Anterior cingulate cortex (tissue), 58 donors: ENCODE measurements around the gene ABCC4.
A peak's percentile ranks its signal among the peaks of the same experiment; 100 is the strongest.

Experiments used
- DNase-seq, 58 donors: peaks; one replicate each; lab custom pipeline; 2025; lab: John Stamatoyannopoulos, UW

The ABCC4 gene

GRCh38 chr13:95260031-95260525 lies 41.2 kb downstream of the ABCC4 start:
- DNase-seq: no peak

GRCh38 chr13:95258619-95259194 lies 42.5 kb downstream of the ABCC4 start:
- DNase-seq: no peak

DNA sequence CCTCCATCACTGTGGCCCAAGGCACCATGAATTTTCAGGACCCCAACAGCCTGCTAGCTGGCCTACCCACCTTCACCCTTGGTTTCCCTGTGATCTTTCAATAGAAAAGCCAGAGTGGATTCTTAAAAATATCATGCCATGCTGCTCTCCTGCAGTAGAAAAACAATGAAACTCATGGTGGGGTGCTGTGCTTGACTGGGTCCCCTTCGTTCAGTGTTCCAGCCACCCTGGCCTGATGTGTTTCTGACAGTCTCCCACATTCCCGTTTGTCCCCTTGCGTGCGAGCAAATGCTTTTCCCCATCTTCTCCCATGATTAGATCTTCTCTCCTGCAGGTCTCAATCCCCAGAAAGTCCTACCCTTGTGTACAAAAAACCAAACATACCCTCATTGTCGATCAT lies 43.2 kb downstream of the ABCC4 start:
- DNase-seq: no peak

- DNase-seq: no peak
These were observed 45.2 kb downstream of the ABCC4 start for GRCh38 chr13:95256091-95256490.

DNA sequence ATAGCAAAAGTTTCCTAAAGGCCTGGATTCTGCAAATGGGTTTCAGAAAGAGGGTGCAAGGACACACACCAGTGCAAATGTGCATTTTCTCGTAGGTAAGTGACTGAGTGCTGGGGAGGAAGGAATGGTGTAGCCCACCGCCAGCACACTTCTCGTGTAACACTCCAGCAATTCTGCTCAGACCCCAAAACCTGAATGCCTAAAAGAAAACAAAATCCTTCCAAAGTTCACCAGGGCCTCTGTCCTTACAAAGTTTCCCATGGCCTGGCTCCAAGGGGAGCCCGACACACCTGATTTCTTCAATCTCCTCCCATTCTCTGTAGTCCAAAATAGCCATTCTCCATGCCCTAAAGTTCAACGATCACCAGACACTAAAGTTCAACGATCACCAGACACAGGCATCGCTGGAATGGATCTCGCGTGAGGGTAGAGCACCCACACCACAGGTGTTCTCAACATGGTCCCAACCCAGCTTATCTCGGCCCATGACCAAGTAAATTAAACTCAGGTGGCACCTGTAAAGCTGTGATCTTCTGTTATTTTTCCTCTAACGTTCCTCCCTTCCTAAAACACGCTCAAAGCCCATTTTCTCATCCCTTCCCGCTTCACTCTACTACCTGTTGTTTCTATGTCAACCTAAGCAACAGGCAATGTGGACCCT lies 46.0 kb downstream of the ABCC4 start:
- DNase-seq: no peak

DNA sequence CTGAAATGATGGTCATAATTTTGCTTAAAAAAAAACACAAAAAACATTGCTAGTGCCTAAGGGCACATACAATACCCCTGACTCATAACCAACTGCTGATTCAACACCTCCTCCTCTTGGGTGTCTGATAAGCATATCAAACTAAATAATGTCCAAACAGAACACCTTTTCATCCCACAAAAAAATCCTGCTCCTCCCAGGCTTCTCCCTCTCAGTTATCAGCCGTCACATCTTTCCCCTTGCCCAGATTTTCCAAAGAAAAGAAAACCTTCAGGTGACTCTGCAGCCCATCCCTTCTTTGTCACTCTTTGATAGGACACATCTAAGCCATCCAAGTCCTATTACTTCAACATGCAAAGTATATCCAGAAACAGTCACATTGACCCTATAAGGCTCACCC lies 46.9 kb downstream of the ABCC4 start:
- no peak for DNase-seq

DNA sequence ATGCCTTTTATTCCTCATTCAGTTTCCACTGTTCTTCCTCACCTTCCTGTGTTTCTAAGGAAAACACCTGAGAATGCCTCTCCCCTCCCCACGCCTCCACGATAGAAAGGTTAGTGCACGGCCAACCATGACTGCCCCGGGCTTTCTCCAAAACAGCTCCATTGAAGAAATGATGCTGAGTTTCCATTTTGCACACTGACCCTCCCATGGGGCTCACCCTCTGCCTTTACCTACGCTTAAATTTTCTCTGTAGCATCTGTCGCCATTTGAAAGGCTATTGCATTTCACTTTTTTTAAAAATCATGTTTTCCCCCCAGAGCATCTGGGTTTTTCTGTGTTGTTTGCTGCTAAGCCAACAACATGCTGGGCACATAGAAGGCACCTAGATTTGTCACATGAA lies 48.2 kb downstream of the ABCC4 start:
- DNase-seq: no peak

- no peak for DNase-seq
These were observed 49.6 kb downstream of the ABCC4 start for GRCh38 chr13:95251641-95252040.

GRCh38 chr13:95250961-95251360 lies 50.3 kb downstream of the ABCC4 start:
- no peak for DNase-seq

DNA sequence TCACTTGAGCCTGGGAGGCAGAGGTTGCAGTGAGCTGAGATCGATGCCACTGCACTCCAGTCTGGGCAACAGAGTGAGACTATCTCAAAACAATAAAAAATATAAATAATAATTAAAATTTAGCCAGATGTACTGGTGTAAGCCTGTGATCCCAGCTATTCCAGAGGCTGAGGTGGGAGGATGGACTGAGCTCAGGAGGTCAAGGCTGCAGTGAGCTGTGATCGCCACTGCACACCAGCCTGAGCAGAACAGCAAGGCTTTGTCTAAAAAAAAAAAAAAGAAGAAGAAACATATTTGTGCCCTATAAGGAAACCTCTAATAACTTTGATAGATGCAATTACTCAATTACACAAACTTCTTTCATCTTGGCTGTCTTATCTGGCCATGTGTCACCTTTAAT lies 52.3 kb downstream of the ABCC4 start:
- no peak for DNase-seq

DNA sequence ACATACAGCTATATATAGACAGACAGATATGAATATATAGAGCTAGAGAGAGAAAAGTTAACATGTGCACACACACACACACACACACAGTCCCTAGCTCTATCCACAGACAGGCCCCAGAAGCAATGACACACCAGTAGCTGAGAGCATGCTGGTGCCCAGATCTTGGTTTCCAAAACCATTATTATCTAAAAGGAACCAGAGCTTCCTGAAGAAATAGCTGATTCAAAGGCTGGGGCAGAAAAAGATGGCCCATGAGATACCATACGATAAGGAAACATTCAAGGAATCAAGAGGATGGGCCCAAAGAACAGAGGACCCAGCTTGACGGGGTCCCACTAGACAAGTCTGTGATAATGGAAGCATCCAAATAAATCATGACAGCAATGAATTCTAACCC lies 53.4 kb downstream of the ABCC4 start:
- DNase-seq: no peak

- no peak for DNase-seq
These were observed 54.1 kb downstream of the ABCC4 start for GRCh38 chr13:95247171-95247570.

- no peak for DNase-seq
These were observed 54.8 kb downstream of the ABCC4 start for GRCh38 chr13:95246292-95247082.

DNA sequence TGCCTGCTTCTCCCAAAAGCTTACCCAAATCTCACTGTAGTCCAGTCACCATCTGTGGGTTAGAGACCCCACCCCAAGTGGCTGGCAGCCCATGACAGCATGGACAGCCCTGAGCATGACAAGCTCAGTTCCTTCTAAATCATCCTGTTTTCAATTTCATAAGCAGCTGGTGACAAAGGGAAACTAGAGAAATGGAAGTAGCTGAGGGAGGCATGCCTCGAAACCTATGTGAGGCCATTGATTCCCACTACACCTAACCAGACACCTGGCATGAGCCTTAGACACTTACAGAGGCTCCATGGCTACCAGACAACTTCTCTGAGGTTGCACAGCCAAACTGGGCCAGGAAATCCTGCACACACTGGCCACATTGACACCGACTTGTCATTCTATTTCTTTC lies 56.2 kb downstream of the ABCC4 start:
- DNase-seq: peak in 1 of 58 donors; percentile 2

- DNase-seq: peak in 19 of 58 donors; percentile 4 to 50 (median 15)
These were observed 58.0 kb downstream of the ABCC4 start for GRCh38 chr13:95243207-95243606.

DNA sequence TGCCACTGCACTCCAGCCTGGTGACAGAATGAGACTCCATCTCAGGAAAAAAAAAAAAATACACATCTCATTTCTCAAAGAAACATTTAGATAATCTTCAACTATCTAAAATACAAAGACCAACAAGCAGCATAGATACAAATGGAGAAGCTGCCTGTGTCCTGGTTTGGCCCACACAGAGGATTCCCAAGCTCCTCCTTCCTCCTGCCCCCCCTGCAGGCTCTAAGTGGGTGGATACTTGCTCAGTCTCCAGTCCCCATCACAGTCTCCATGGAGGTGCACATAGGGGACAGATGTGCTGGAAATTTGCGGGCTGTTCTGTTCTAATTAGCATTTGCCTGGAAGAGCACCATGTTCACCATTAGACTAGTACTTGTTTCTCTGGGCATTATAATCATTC lies 59.9 kb downstream of the ABCC4 start:
- DNase-seq: no peak

- DNase-seq: no peak
These were observed 62.0 kb downstream of the ABCC4 start for GRCh38 chr13:95239283-95239682.

DNA sequence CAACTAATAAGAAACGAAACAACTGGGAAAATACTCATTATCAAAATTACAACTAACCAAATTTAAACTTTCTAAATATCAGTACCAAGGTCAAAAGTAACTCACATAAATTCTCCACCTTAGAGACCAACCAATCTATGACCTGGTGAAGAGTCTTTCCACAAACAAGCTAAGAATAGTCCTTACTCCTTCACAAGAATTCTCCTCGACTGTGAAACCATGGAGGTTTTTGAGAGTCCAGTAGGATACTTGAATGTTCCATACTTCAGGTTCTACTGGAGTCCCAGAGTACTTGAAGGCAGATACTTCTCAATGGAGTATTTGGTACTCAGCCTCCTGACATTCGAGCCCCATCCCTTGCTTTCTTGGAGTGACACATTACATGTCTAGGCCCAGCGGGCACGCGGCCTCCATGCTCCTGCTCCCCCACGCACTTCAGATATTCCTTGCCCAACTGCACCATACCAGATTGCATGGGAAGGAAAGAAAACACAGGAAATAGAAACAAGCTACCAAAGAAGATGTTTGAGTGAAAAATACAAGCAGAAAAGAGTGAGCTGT lies 63.9 kb downstream of the ABCC4 start:
- DNase-seq: no peak

DNA sequence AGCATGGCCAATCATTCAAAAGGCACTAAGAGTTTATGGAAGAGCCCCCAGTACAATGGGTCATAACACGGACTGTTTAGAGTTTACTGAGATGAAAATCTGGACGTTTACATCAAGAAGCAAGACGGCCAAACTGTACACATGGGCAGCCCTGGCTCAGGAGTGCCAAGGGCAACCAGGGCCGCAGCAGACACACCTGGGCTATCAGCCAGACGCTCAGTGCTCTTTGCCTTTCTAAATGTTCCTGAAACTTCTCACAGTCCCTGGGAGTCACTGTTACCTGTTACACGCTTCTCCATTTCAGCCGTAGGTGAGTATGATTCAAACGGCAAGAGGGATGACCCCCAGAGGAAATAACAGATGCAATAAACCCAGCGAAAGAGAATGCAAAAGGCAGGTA lies 64.5 kb downstream of the ABCC4 start:
- DNase-seq: no peak

DNA sequence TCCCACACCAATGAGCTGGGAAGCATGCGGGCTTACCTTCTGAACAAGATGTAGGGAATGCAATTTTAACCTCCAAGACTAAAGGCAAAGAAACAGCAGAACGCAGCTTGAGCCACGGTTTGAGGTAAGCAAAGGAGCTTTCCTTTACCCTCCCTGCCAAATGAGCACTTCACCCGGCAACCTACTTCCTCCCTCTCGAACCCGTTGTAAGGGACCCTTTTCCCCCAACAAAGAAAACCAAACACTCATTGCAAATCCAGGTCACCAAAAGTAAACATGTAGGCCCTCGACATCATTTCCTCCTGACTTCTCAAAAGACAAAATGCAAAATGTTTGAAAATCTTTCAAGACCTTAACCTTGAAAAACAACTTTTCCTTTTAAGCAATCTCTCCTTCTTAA lies 65.3 kb downstream of the ABCC4 start:
- no peak for DNase-seq

- no peak for DNase-seq
These were observed 66.0 kb downstream of the ABCC4 start for GRCh38 chr13:95235199-95235756.
